Activated T-cell treated with anti-CD3 and anti-CD28 coated beads for 1 hour (primary cell): ENCODE measurements around the gene COL4A2.

ENCODE experiments used
- DNase-seq: peaks from one replicate; pipeline ENCODE4 v3.0.0-alpha.2; 2020; ENCODE audit warnings: low read depth

COL4A2 gene

GRCh38 chr13:110419381-110419791, 112.3 kb downstream of the COL4A2 start:
- DNase-seq, result no peak

- DNase-seq, result no peak
Measured at GRCh38 chr13:110419946-110420345, 112.9 kb downstream of the COL4A2 start.

GRCh38 chr13:110420626-110421025, 113.5 kb downstream of the COL4A2 start:
- no peak for DNase-seq

- no peak for DNase-seq
Measured at GRCh38 chr13:110421061-110421460, 114.0 kb downstream of the COL4A2 start.

GRCh38 chr13:110421696-110422385, 114.8 kb downstream of the COL4A2 start:
- no peak for DNase-seq

- DNase-seq, result no peak
Measured at GRCh38 chr13:110422913-110423688, 116.0 kb downstream of the COL4A2 start.

GRCh38 chr13:110423689-110424302, 116.7 kb downstream of the COL4A2 start:
- no peak for DNase-seq

- DNase-seq, result no peak
Measured at GRCh38 chr13:110424569-110425443, 117.7 kb downstream of the COL4A2 start.

- no peak for DNase-seq
Measured at GRCh38 chr13:110425444-110425780, 118.3 kb downstream of the COL4A2 start.

- DNase-seq, result no peak
Measured at GRCh38 chr13:110426735-110427134, 119.7 kb downstream of the COL4A2 start.

GRCh38 chr13:110428313-110428712, 121.2 kb downstream of the COL4A2 start:
- DNase-seq, result no peak

GRCh38 chr13:110430391-110431336, 123.6 kb downstream of the COL4A2 start:
- DNase-seq, result no peak

- DNase-seq, result no peak
Measured at GRCh38 chr13:110431425-110432294, 124.6 kb downstream of the COL4A2 start.

- no peak for DNase-seq
Measured at GRCh38 chr13:110432522-110432921, 125.4 kb downstream of the COL4A2 start.

GRCh38 chr13:110433014-110433413, 125.9 kb downstream of the COL4A2 start:
- no peak for DNase-seq

GRCh38 chr13:110434629-110435028, 127.5 kb downstream of the COL4A2 start:
- no peak for DNase-seq

- DNase-seq, result no peak
Measured at GRCh38 chr13:110435331-110435730, 128.2 kb downstream of the COL4A2 start.

GRCh38 chr13:110436276-110436675, 129.2 kb downstream of the COL4A2 start:
- no peak for DNase-seq

GRCh38 chr13:110436786-110437370, 129.8 kb downstream of the COL4A2 start:
- no peak for DNase-seq

GRCh38 chr13:110438211-110438610, 131.1 kb downstream of the COL4A2 start:
- DNase-seq, result no peak
